Calu3 (cell line): ENCODE data around the gene LBHD1. TPM values are rescaled to one million over a fixed set of nuclear protein-coding genes. Genes with fewer than 3 reads are reported as not detected.
"Not testable (repeated sequence)": the region's sequence is repeated elsewhere in the genome, so short reads cannot be mapped to it uniquely, and the experiment has no call there.

Source experiments
- BruUV-seq: library from RNA; stranded (reverse); fragments of 400-500 nt; replicated peaks from 2 replicates; lab custom pipeline; 2021; lab: Mats Ljungman, UMichigan
- CTCF ChIA-PET: fragments of 300-600 bp; sonication (Branson Sonifier 250); formaldehyde crosslinking; loops from one replicate; lab custom pipeline; 2022; ENCODE audit warnings: antibody characterized with exemption; lab: Charles Lee
- DNase-seq: peaks from one replicate; pipeline ENCODE4 v3.0.0; 2022
- H3K27ac Mint-ChIP-seq: one replicate; pipeline ENCODE4 v1.8.0; 2022; ENCODE audit warnings: mixed read lengths; ENCODE audit not compliant: unreplicated experiment
- H3K27me3 Mint-ChIP-seq: one replicate; pipeline ENCODE4 v1.8.0; 2022; ENCODE audit warnings: mixed read lengths; ENCODE audit not compliant: unreplicated experiment
- H3K36me3 Mint-ChIP-seq: one replicate; pipeline ENCODE4 v1.8.0; 2022; ENCODE audit warnings: mild to moderate bottlenecking, moderate library complexity, mixed read lengths; ENCODE audit not compliant: insufficient read depth, unreplicated experiment
- H3K4me1 Mint-ChIP-seq: one replicate; pipeline ENCODE4 v1.8.0; 2022; ENCODE audit warnings: mild to moderate bottlenecking, low read depth, mixed read lengths; ENCODE audit not compliant: unreplicated experiment
- H3K4me3 Mint-ChIP-seq: one replicate; pipeline ENCODE4 v1.8.0; 2022; ENCODE audit warnings: mild to moderate bottlenecking, low read depth, moderate library complexity, mixed read lengths; ENCODE audit not compliant: unreplicated experiment
- H3K9me3 Mint-ChIP-seq: one replicate; pipeline ENCODE4 v1.8.0; 2022; ENCODE audit warnings: low read depth, mixed read lengths; ENCODE audit not compliant: unreplicated experiment
- CTCF ChIP-seq: fragments of 200-600 bp; IDR thresholded peaks from one replicate; pipeline ENCODE4 v1.8.0; 2022; ENCODE audit warnings: antibody characterized with exemption; ENCODE audit not compliant: unreplicated experiment
- intact Hi-C: fragments of 100-400 bp; cut with micrococcal nuclease; formaldehyde crosslinking; loops from one replicate; pipeline ENCODE4 v1.10.0; 2022; ENCODE audit not compliant: unreplicated experiment
- total RNA-seq: library from RNA; stranded (reverse); gene quantifications from 2 replicates; pipeline ENCODE4 v1.2.3, GENCODE V29; 2022

Gene LBHD1
- total RNA-seq, 1 experiment from 2014 or later, result 16.4 TPM

DNA sequence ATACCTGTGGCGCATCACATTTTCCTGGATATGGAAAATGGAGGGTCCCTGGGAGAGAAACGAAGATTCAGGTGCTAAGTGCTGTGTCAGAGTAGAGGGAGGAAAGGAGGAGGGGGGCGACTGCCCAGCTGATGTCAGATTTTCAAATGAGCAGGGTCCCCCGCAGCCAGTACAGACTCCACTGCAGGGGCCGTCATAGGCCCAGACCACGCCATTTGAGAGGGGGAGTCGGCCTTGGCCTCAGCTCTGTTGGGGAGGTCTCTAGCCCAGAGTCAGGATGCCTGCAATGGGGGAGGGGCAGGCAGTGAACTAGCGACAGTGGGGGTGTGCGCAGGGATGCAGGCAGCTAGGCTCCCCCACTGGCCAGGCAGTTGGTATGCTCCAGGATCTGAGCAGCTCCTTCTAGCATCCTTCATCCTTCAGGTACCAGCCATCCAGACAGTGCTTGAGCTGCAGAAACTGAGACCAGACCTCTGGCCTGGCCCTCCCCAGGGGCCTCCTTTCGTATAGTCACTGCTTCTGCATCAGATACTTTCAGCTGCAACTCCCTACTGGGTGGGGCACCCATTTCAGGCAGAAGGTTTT is 35.3 kb upstream of the LBHD1 start, which contains the start of the genes BSCL2 and GNG3:
TSS of gene BSCL2 (minus strand) at position 148 of the 585 bp plus-strand sequence. CDS start 229 bp downstream, outside the sequence.
TSS of gene GNG3 (plus strand) at position 400 of the 585 bp plus-strand sequence. CDS start 620 bp downstream, outside the sequence.
- H3K27me3 Mint-ChIP-seq, result no peaks in the 10 kb centered on the region
- TF ChIP-seq CTCF, result no peak
- peaks cover 76% of the 10 kb centered on the region for H3K36me3 Mint-ChIP-seq
- CTCF ChIA-PET, result no interaction called here
- peak within 1 kb of the TSS; percentile 86 for H3K27ac Mint-ChIP-seq
- intact Hi-C loops, result no loop called here
- H3K9me3 Mint-ChIP-seq, result no peaks in the 10 kb centered on the region
- peak within 1 kb of the TSS; percentile 98 for H3K4me3 Mint-ChIP-seq
- no TSS peak for BruUV-seq
- peaks cover 26% of the 10 kb centered on the region for H3K4me1 Mint-ChIP-seq
- no peak for DNase-seq

GRCh38 chr11:62706850-62707247 is 34.8 kb upstream of the LBHD1 start:
- intact Hi-C loops, result no loop called here
- no peak for DNase-seq
- Mint-ChIP-seq H3K9me3 (no peaks in the 10 kb centered on the region), H3K27me3 (no peaks in the 10 kb centered on the region), H3K4me3 (peak overlapping the region; percentile 98), H3K27ac (peak overlapping the region; percentile 55), H3K4me1 (peaks cover 24% of the 10 kb centered on the region), H3K36me3 (peaks cover 76% of the 10 kb centered on the region)
- no peak for TF ChIP-seq CTCF
- CTCF ChIA-PET, result no interaction called here
- BruUV-seq, result no TSS peak

GRCh38 chr11:62705880-62706849 is 34.1 kb upstream of the LBHD1 start:
- peaks cover 24% of the 10 kb centered on the region for H3K4me1 Mint-ChIP-seq
- H3K9me3 Mint-ChIP-seq, result no peaks in the 10 kb centered on the region
- intact Hi-C loops, result no loop called here
- CTCF ChIA-PET, result interaction anchor here (1.3 kb wide), 1 partner anchor 114 kb away, joined by 4 read pairs; the partner anchor contains the start of gene TUT1
- H3K36me3 Mint-ChIP-seq, result peaks cover 74% of the 10 kb centered on the region
- TF ChIP-seq CTCF, result no peak
- BruUV-seq, result no TSS peak
- H3K27me3 Mint-ChIP-seq, result no peaks in the 10 kb centered on the region
- DNase-seq, result peak; percentile 94
- peak overlapping the region; percentile 86 for H3K27ac Mint-ChIP-seq
- peak overlapping the region; percentile 98 for H3K4me3 Mint-ChIP-seq

GRCh38 chr11:62705413-62705812 is 33.3 kb upstream of the LBHD1 start:
- BruUV-seq, result no TSS peak
- CTCF ChIA-PET, result interaction anchor here (1.3 kb wide), 1 partner anchor 114 kb away, joined by 4 read pairs; the partner anchor contains the start of gene TUT1
- intact Hi-C loops, result no loop called here
- TF ChIP-seq CTCF, result no peak
- H3K4me3 Mint-ChIP-seq, result peak overlapping the region; percentile 98
- H3K27ac Mint-ChIP-seq, result peak overlapping the region; percentile 86
- H3K4me1 Mint-ChIP-seq, result peaks cover 24% of the 10 kb centered on the region
- no peaks in the 10 kb centered on the region for H3K9me3 Mint-ChIP-seq
- H3K27me3 Mint-ChIP-seq, result no peaks in the 10 kb centered on the region
- peak; percentile 29 for DNase-seq
- H3K36me3 Mint-ChIP-seq, result peaks cover 71% of the 10 kb centered on the region

GRCh38 chr11:62703921-62704320 is 31.9 kb upstream of the LBHD1 start:
- DNase-seq, H3K9me3 Mint-ChIP-seq, H3K27me3 Mint-ChIP-seq, H3K27ac Mint-ChIP-seq, intact Hi-C loops, H3K4me3 Mint-ChIP-seq, BruUV-seq: not testable (repeated sequence)
- Mint-ChIP-seq H3K36me3 (peaks cover 61% of the 10 kb centered on the region), H3K4me1 (peaks cover 19% of the 10 kb centered on the region)
- CTCF ChIA-PET, result interaction anchor here (0.7 kb wide), 1 partner anchor 112 kb away, joined by 3 read pairs; no protein-coding TSS in a partner anchor
